VCaP (cell line): Measurements from ENCODE around the gene C16orf96.

Experiments
- H3K27ac ChIP-seq: fragments of 450-650 bp; 2 replicates; pipeline ENCODE4 v1.5.1; 2017
- CTCF ChIP-seq: fragments of 450-650 bp; conservative IDR thresholded peaks from 2 replicates; pipeline ENCODE4 v1.5.1; 2017; ENCODE audit warnings: mild to moderate bottlenecking, moderate library complexity

C16orf96 gene

GRCh38 chr16:4615384-4616046 lies 59.4 kb downstream of the C16orf96 start:
- no peak for TF ChIP-seq CTCF
- H3K27ac ChIP-seq: peak overlapping the region; percentile 90

- peak overlapping the region; percentile 90 for H3K27ac ChIP-seq
- peak; percentile 30; the same call in 1 of the 2 replicates for TF ChIP-seq CTCF
These were observed 60.1 kb downstream of the C16orf96 start for GRCh38 chr16:4616047-4616811.

- no peak for TF ChIP-seq CTCF
- no peak overlapping the region for H3K27ac ChIP-seq
These were observed 61.7 kb downstream of the C16orf96 start for GRCh38 chr16:4617880-4618279.

GRCh38 chr16:4618645-4619418 lies 62.7 kb downstream of the C16orf96 start:
- TF ChIP-seq CTCF: no peak
- H3K27ac ChIP-seq: no peak overlapping the region

DNA sequence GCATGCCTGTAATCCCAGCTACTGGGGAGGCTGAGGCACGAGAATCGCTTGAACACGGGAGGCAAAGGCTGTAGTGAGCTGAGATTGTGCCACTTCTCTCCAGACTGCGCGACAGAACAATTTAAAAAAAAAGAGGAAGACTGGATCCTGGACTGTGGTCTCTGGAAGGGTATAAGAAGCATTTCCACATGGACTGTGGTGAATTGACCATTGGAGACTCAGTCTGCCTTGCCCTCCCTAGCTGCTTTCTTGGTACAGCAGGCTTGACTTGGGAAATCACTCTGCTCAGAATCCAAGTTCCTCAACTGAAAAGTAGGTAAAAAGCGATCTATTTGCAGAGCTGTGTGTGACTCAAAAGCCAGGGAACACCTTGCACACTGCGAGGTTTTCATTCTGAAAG lies 67.5 kb downstream of the C16orf96 start:
- TF ChIP-seq CTCF: no peak
- peak overlapping the region; percentile 86 for H3K27ac ChIP-seq

DNA sequence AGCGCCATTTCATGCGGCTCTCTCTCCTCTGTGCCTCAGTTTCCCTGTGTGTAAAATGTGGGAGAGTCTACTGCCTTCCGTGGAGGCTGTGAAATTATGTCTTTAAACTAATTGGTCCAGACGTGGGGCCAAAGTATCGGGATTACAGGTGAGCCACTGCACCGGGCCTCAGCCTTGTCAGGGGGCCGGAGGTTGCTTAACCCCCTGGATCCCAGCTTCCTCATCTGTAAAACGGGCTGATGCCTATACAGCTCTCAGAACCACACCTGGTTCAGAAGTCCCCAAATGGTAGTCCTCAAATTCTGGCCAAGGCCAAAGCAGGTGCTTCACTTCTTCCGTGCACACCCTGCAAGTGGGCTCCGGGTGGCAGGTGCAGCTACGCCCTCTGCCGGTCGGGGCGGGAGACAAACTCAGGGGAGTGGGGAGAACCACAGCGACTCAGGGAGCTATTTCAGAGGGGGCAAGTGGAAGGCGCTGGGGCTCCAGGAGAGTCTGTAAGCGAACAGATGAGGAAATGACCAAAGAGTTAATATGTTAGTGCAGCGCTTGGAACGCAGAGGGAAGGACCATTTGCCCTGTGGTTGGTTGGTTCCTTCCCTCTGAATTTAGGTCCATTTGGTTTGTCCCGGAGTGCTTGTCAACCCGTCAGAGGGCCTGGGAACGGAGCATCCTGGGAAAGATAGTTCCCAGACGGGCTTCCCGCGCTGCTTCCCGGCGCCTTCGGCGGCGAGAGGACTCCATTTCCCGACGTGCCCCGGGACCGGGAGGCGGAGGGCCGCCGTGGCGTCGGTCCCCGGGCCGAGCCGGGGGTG lies 68.1 kb downstream of the C16orf96 start, which contains the start of gene MGRN1:
Gene MGRN1, plus strand, starts transcription at position 812 of the 812 bp plus-strand sequence. CDS start 135 bp downstream, outside the sequence.
- H3K27ac ChIP-seq: peak within 1 kb of the TSS; percentile 86
- TF ChIP-seq CTCF: peak; percentile 87
